Measurements from ENCODE around the gene ARFGAP2.

- TF ChIP-seq CTCF (IDR thresholded peaks at IDR 0.05; ENCODE audit: insufficient read depth, low read length) (peak; percentile 86), REST (IDR thresholded peaks at IDR 0.05; ENCODE audit: insufficient replicate concordance, low read depth) (no peak)
Observed at GRCh38 chr11:47161134-47161854, 15.4 kb downstream of the ARFGAP2 start.

Data from HL-60 (cell line).